Heart right ventricle (tissue), 16 donors: Measurements from ENCODE around the gene FYB1. TPM values are rescaled to one million over a fixed set of nuclear protein-coding genes. Genes with fewer than 3 reads are reported as not detected.
A peak's percentile ranks its signal among the peaks of the same experiment; 100 is the strongest.

Experiments used
- ATAC-seq, 8 donors: fragments of 200-7000 bp; cut with Tn5 transposase; one replicate each; pipeline ENCODE4 v1.9.1; 2020; ENCODE audit warnings: mild to moderate bottlenecking in 8 of 8, moderate library complexity in 8 of 8, moderate number of reproducible peaks in 1 of 8
- DNase-seq, 2 donors: peaks; one replicate each; pipeline ENCODE4 v3.0.0-alpha.2; 2020
- H3K27ac ChIP-seq, 10 donors: fragments of 200-600 bp; sonication (generic) in 2 of 10; one replicate each; pipeline versions ENCODE4 v1.5.0 to v1.8.0; 2020 to 2022; ENCODE audit warnings: mild to moderate bottlenecking in 3 of 10
- H3K27me3 ChIP-seq, 7 donors: fragments of 200-600 bp; one replicate each; pipeline ENCODE4 v1.8.0; 2021 to 2022; ENCODE audit warnings: mild to moderate bottlenecking in 2 of 7
- H3K36me3 ChIP-seq, 9 donors: fragments of 200-600 bp; sonication (generic) in 1 of 9; one replicate each; pipeline versions ENCODE4 v1.5.0 to v1.8.0; 2020 to 2022; ENCODE audit warnings: mild to moderate bottlenecking in 2 of 9
- H3K4me1 ChIP-seq, 9 donors: fragments of 200-600 bp; sonication (generic) in 1 of 9; one replicate each; pipeline versions ENCODE4 v1.5.0 to v1.8.0; 2020 to 2022; ENCODE audit warnings: mild to moderate bottlenecking in 4 of 9
- H3K4me3 ChIP-seq, 10 donors: fragments of 200-600 bp; sonication (generic) in 2 of 10; one replicate each; pipeline versions ENCODE4 v1.5.0 to v1.8.0; 2020 to 2022; ENCODE audit warnings: mild to moderate bottlenecking in 7 of 10, moderate library complexity in 2 of 10
- H3K9me3 ChIP-seq, 11 donors: fragments of 200-600 bp in 10 of 11; sonication (generic) in 2 of 11; one replicate each; pipeline versions ENCODE4 v1.5.0 to v1.8.0; 2013 to 2022; ENCODE audit warnings: mild to moderate bottlenecking in 2 of 11, control low read depth in 1 of 11, moderate library complexity in 1 of 11
- CTCF ChIP-seq, 9 donors: fragments of 200-600 bp; sonication (generic) in 2 of 9; IDR thresholded peaks; one replicate each; pipeline versions ENCODE4 v1.5.0 to v1.8.0; 2021 to 2022; ENCODE audit warnings: antibody characterized with exemption in 9 of 9, mild to moderate bottlenecking in 5 of 9, moderate library complexity in 1 of 9
- WGBS, 2 donors: extraction: QIAGEN DNeasy Blood & Tissue Kit; methylation state at CpG; one replicate each; pipeline ENCODE4 v1.1.7; 2013; ENCODE audit warnings: inconsistent platforms in 1 of 2; 5-methylcytosine and 5-hydroxymethylcytosine counted together
- intact Hi-C, 10 donors: fragments of 100-400 bp; cut with DNase I; formaldehyde crosslinking; loops; one replicate each; pipeline versions ENCODE4 v1.11.1 to v1.14.2; 2022
- polyA plus RNA-seq, 2 donors: library from polyadenylated mRNA; stranded (reverse); fragments of 200-250 nt; gene quantifications; one replicate each; pipeline ENCODE4 v1.2.3, GENCODE V29; 2013
- total RNA-seq, 10 donors: library from RNA; stranded (reverse); fragmentation: NEBNext Ultra II Directional in 3 of 10; extraction: Animal tissue kit (Norgen Biotek cat#: 25700) in 3 of 10; gene quantifications; one replicate each; pipeline versions ENCODE4 v1.2.1 to v1.2.4, GENCODE V29; 2021 to 2023
- donor health status: Arrhythmogenic right ventricular cardiomyopathy.
- donor health status: ischemic (EF 13 %, LVEDD 7.1; RV severe dilation, severe dysfunction).
- donor health status: healthy with polysubstance abuse.
- donor health status: DM: no; HTN: yes; CAD: no.
- donor health status: DM: no; HTN: no; CAD: no.
- donor health status: ischemic (EF 25% LVEDD 6.9; RV normal size, moderate dysfunction).
- donor health status: ischemic (EF 25% LVEDD 5.7; RV mildly dilated, moderate dysfunction).
- donor health status: healthy.
- donor health status: DM: yes; HTN: yes; CAD: no.
- donor health status: Ischemic cardiomyopathy.
- donor health status: ischemic (EF 35%, LVEDD 5.7; RV mildly dilated, moderate dysfunction).
- donor health status: nonischemic (EF 11% LVEDD 7.7; RV severe dilation, severe dysfunction).
- donor health status: DM: yes; HTN: yes; CAD: no.
- donor health status: PGD.
- donor health status: ischemic (EF 29% LVEDD 5.4; RV normal size, mild dysfunction).
- donor health status: nonischemic (EF 23%, LVEDD 6.1; RV moderate dilation, normal function).

Gene FYB1
- total and polyA plus RNA-seq, 12 donors: 0.61 to 33.8 (median 2.3) TPM

- no peak for DNase-seq
- no peak overlapping the region for H3K4me3 ChIP-seq
- WGBS, 2 donors: 83 to 90% methylated on average over 1 of the region's 1 CpG
- H3K9me3 ChIP-seq: no peaks in the 10 kb centered on the region
- TF ChIP-seq CTCF (IDR thresholded peaks at IDR 0.05): no peak
- peaks cover 0 to 99% (median 0%) of the 10 kb centered on the region in 9 donors for H3K36me3 ChIP-seq
- H3K27me3 ChIP-seq: peaks cover 0 to 7% (median 0%) of the 10 kb centered on the region in 7 donors
- H3K4me1 ChIP-seq: peaks cover 0 to 7% (median 0%) of the 10 kb centered on the region in 9 donors
- no peak for ATAC-seq
- intact Hi-C loops: no loop called here
- H3K27ac ChIP-seq: no peak overlapping the region
These were observed 99.3 kb downstream of the FYB1 start for GRCh38 chr5:39120052-39120420.

GRCh38 chr5:39119404-39120051 lies 99.8 kb downstream of the FYB1 start:
- no peak overlapping the region for H3K4me3 ChIP-seq
- H3K27me3 ChIP-seq: peaks cover 0 to 7% (median 0%) of the 10 kb centered on the region in 7 donors
- TF ChIP-seq CTCF (IDR thresholded peaks at IDR 0.05): no peak
- 74 to 75% methylated on average over 3 of the region's 3 CpGs for WGBS, 2 donors
- ATAC-seq: no peak
- DNase-seq: no peak
- intact Hi-C loops: no loop called here
- no peaks in the 10 kb centered on the region for H3K9me3 ChIP-seq
- peaks cover 0 to 98% (median 0%) of the 10 kb centered on the region in 9 donors for H3K36me3 ChIP-seq
- no peak overlapping the region for H3K27ac ChIP-seq
- peaks cover 0 to 7% (median 0%) of the 10 kb centered on the region in 9 donors for H3K4me1 ChIP-seq

- 65 to 74% methylated on average over 2 of the region's 2 CpGs for WGBS, 2 donors
- peaks cover 0 to 7% (median 0%) of the 10 kb centered on the region in 9 donors for H3K4me1 ChIP-seq
- intact Hi-C loops: no loop called here
- H3K4me3 ChIP-seq: no peak overlapping the region
- H3K36me3 ChIP-seq: peaks cover 0 to 98% (median 0%) of the 10 kb centered on the region in 9 donors
- H3K9me3 ChIP-seq: no peaks in the 10 kb centered on the region
- no peak for TF ChIP-seq CTCF (IDR thresholded peaks at IDR 0.05)
- no peak overlapping the region for H3K27ac ChIP-seq
- no peak for ATAC-seq
- DNase-seq: no peak
- H3K27me3 ChIP-seq: peaks cover 0 to 7% (median 0%) of the 10 kb centered on the region in 7 donors
These were observed 100.7 kb downstream of the FYB1 start for GRCh38 chr5:39118638-39119037.

- peak in 1 of 8 donors; percentile 30 for ATAC-seq
- 66 to 69% methylated on average over 2 of the region's 2 CpGs for WGBS, 2 donors
These were observed 102.0 kb downstream of the FYB1 start for GRCh38 chr5:39117401-39117800.

More at GRCh38 chr5:39117401-39117800, 102.0 kb downstream of the FYB1 start:
- intact Hi-C loops: no loop called here
- Histone ChIP-seq H3K9me3 (no peaks in the 10 kb centered on the region), H3K27me3 (peaks cover 0 to 4% (median 0%) of the 10 kb centered on the region in 7 donors), H3K36me3 (peaks cover 0 to 98% (median 0%) of the 10 kb centered on the region in 9 donors), H3K4me1 (peaks cover 0 to 7% (median 0%) of the 10 kb centered on the region in 9 donors), H3K27ac (no peak overlapping the region), H3K4me3 (no peak overlapping the region)
- no peak for DNase-seq
- no peak for TF ChIP-seq CTCF (IDR thresholded peaks at IDR 0.05)
